D721Med (cell line): ENCODE measurements around the gene ALKAL2.

Experiments
- DNase-seq: peaks from one replicate; pipeline ENCODE4 v3.0.0; 2011; ENCODE audit warnings: low spot score; ENCODE audit not compliant: insufficient read length
- FAIRE-seq: peaks from 2 replicates; lab custom pipeline; 2011; peaks lifted over from hg19 to GRCh38; lab: Jason Lieb, UNC
- TF ChIP-seq, protein P1 (sequence below): IDR thresholded peaks from 2 replicates; pipeline ENCODE4 v1.5.1; 2012; ENCODE audit warnings: mild to moderate bottlenecking, control low read depth; ENCODE audit not compliant: insufficient read depth; ENCODE audit errors: missing control alignments

Gene ALKAL2

GRCh38 chr2:263022-263738 lies 24.7 kb downstream of the ALKAL2 start:
- TF ChIP-seq, protein P1, sequence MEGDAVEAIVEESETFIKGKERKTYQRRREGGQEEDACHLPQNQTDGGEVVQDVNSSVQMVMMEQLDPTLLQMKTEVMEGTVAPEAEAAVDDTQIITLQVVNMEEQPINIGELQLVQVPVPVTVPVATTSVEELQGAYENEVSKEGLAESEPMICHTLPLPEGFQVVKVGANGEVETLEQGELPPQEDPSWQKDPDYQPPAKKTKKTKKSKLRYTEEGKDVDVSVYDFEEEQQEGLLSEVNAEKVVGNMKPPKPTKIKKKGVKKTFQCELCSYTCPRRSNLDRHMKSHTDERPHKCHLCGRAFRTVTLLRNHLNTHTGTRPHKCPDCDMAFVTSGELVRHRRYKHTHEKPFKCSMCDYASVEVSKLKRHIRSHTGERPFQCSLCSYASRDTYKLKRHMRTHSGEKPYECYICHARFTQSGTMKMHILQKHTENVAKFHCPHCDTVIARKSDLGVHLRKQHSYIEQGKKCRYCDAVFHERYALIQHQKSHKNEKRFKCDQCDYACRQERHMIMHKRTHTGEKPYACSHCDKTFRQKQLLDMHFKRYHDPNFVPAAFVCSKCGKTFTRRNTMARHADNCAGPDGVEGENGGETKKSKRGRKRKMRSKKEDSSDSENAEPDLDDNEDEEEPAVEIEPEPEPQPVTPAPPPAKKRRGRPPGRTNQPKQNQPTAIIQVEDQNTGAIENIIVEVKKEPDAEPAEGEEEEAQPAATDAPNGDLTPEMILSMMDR: no peak
- FAIRE-seq: no peak
- no peak for DNase-seq

- TF ChIP-seq, protein P1: no peak
- FAIRE-seq (no peak), DNase-seq (no peak)
Observed at GRCh38 chr2:262117-262516, 25.8 kb downstream of the ALKAL2 start.

DNA sequence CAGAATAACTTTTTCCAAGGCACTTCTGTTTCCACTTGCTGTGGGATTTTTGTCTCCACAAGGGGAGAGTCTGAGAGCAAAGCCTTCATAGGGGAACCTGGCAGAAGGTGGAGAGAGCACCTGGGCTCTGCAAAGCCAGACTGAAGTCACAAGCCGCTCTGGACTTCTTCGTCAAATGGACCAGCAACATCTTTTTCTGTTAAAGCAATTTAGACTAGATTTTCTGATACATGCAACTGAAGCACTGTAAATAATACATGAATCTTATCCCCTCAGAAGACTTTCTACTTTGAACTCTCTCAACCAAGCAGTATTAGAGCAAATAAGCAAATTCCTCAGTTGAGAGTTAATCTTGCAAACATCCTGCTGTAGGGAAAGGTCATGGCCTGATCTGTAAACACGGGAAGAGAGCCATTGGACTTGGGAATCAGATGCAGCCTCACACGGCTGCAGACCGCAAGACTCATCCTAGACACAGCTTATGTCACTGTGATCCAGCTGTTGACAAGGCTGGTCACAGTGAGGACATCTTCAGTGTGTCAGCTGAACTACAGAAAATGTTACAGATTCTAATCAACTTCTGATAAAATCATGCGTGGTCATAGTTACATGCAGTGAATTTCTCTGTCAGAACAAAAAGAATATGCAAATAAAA lies 27.3 kb downstream of the ALKAL2 start:
- no peak for DNase-seq
- TF ChIP-seq, protein P1: no peak
- no peak for FAIRE-seq

DNA sequence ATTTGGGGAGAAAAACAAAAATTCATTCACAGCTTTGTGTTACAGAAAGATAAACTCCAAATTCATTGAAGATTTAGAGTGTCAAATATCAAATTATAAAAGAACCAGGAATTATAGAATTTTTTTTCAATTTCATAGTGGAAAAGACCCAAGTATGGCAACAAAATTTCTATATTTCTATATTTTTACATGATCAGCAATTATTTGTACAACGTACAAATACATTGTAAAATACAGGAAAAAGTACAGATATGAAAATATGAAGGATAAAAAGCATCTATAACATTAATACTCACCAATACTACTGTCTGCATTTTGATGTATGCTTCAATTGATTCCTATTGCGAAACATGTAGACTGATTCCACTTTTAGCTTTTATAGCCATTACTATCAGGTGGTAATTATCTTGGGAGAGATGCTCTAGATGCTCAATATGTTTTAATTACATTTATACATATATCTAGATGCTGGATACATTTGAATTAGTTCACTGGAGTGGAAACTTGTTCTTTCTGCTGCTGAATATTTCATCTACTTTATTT lies 28.0 kb downstream of the ALKAL2 start:
- FAIRE-seq (no peak), DNase-seq (no peak)

GRCh38 chr2:258933-259332 lies 29.0 kb downstream of the ALKAL2 start:
- DNase-seq: no peak
- TF ChIP-seq, protein P1: no peak
- no peak for FAIRE-seq

More for the DNA sequence above, 28.0 kb downstream of the ALKAL2 start:
- TF ChIP-seq, protein P1: no peak

DNA sequence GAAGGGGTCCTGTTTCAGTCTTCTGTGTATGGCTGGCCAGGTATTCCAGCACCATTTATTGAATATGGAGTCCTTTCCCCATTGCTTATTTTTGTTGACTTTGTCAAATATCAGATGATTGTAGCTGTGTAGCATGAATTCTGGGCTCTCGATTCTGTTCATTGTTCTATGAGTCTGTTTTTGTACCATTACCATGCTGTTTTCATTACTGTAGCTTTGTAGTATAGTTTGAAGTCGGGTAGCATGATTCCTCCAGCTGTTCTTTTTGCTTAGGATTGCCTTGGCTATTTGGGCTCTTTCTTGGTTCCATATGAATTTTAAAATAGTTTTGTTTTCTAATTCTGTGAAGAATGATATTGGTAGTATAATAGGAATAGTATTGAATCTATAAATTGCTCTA lies 30.0 kb downstream of the ALKAL2 start:
- FAIRE-seq (no peak), DNase-seq (no peak)
- TF ChIP-seq, protein P1: no peak

- FAIRE-seq (no peak), DNase-seq (no peak)
- TF ChIP-seq, protein P1: no peak
Observed at GRCh38 chr2:257429-257828, 30.5 kb downstream of the ALKAL2 start.
